Measurements from ENCODE around the gene PAK1IP1. TPM values are rescaled to one million over a fixed set of nuclear protein-coding genes. Genes with fewer than 3 reads are reported as not detected.

Gene PAK1IP1
- total and polyA plus RNA-seq, 4 donors = 6.1 to 16.9 (median 11.0) TPM

GRCh38 chr6:10678456-10678855 lies 16.3 kb upstream of the PAK1IP1 start:
- WGBS, 2 donors = 87 to 97% methylated on average over 4 of the region's 4 CpGs
- H3K27ac ChIP-seq (ENCODE audit: low read depth in 1 of 2, low read length in 1 of 2) = no peak overlapping the region
- no peak overlapping the region for H3K9ac ChIP-seq (ENCODE audit: insufficient read depth in 1 of 2, low read length in 2 of 2)
- H3K4me3 ChIP-seq = no peak overlapping the region
- no peak for TF ChIP-seq CTCF (IDR thresholded peaks at IDR 0.05; ENCODE audit: control extremely low read depth, extremely low read depth)
- no peaks in the 10 kb centered on the region for H3K4me1 ChIP-seq (ENCODE audit: control insufficient read depth in 5 of 5, insufficient read depth in 5 of 5, low read length in 5 of 5)
- H3K36me3 ChIP-seq (ENCODE audit: control insufficient read depth in 4 of 4, insufficient read depth in 4 of 4, low read length in 4 of 4) = no peaks in the 10 kb centered on the region
- ATAC-seq (ENCODE audit: insufficient read depth, low FRiP score) (no peak), DNase-seq (no peak)
- no peaks in the 10 kb centered on the region for H3K9me3 ChIP-seq (ENCODE audit: control insufficient read depth in 4 of 4, insufficient read depth in 3 of 4, low read length in 3 of 4)
- H3K27me3 ChIP-seq (ENCODE audit: control insufficient read depth in 3 of 3, insufficient read depth in 3 of 3, low read length in 2 of 3) = no peaks in the 10 kb centered on the region

GRCh38 chr6:10681795-10682194 lies 13.0 kb upstream of the PAK1IP1 start:
- ATAC-seq (ENCODE audit: insufficient read depth, low FRiP score) = no peak
- no peaks in the 10 kb centered on the region for H3K36me3 ChIP-seq (ENCODE audit: control insufficient read depth in 4 of 4, insufficient read depth in 4 of 4, low read length in 4 of 4)
- H3K4me3 ChIP-seq = no peak overlapping the region
- no peak for DNase-seq
- 66 to 75% methylated on average over 3 of the region's 3 CpGs for WGBS, 2 donors
- H3K27ac ChIP-seq (ENCODE audit: low read depth in 1 of 2, low read length in 1 of 2) = no peak overlapping the region
- no peak for TF ChIP-seq CTCF (IDR thresholded peaks at IDR 0.05; ENCODE audit: control extremely low read depth, extremely low read depth)
- H3K9me3 ChIP-seq (ENCODE audit: control insufficient read depth in 4 of 4, insufficient read depth in 3 of 4, low read length in 3 of 4) = no peaks in the 10 kb centered on the region
- no peaks in the 10 kb centered on the region for H3K4me1 ChIP-seq (ENCODE audit: control insufficient read depth in 5 of 5, insufficient read depth in 5 of 5, low read length in 5 of 5)
- no peaks in the 10 kb centered on the region for H3K27me3 ChIP-seq (ENCODE audit: control insufficient read depth in 3 of 3, insufficient read depth in 3 of 3, low read length in 2 of 3)
- H3K9ac ChIP-seq (ENCODE audit: insufficient read depth in 1 of 2, low read length in 2 of 2) = no peak overlapping the region

- Histone ChIP-seq H3K27me3 (ENCODE audit: control insufficient read depth in 3 of 3, insufficient read depth in 3 of 3, low read length in 2 of 3) (no peaks in the 10 kb centered on the region), H3K27ac (ENCODE audit: low read depth in 1 of 2, low read length in 1 of 2) (no peak overlapping the region), H3K36me3 (ENCODE audit: control insufficient read depth in 4 of 4, insufficient read depth in 4 of 4, low read length in 4 of 4) (no peaks in the 10 kb centered on the region), H3K4me3 (no peak overlapping the region), H3K9me3 (ENCODE audit: control insufficient read depth in 4 of 4, insufficient read depth in 3 of 4, low read length in 3 of 4) (no peaks in the 10 kb centered on the region), H3K9ac (ENCODE audit: insufficient read depth in 1 of 2, low read length in 2 of 2) (no peak overlapping the region), H3K4me1 (ENCODE audit: control insufficient read depth in 5 of 5, insufficient read depth in 5 of 5, low read length in 5 of 5) (no peaks in the 10 kb centered on the region)
- no peak for TF ChIP-seq CTCF (IDR thresholded peaks at IDR 0.05; ENCODE audit: control extremely low read depth, extremely low read depth)
- DNase-seq (no peak), ATAC-seq (ENCODE audit: insufficient read depth, low FRiP score) (no peak)
Observed at GRCh38 chr6:10682355-10682988, 12.3 kb upstream of the PAK1IP1 start.

GRCh38 chr6:10684618-10685017 lies 10.2 kb upstream of the PAK1IP1 start:
- H3K4me3 ChIP-seq = no peak overlapping the region
- no peak overlapping the region for H3K27ac ChIP-seq (ENCODE audit: low read depth in 1 of 2, low read length in 1 of 2)
- 70 to 77% methylated on average over 5 of the region's 5 CpGs for WGBS, 2 donors
- H3K36me3 ChIP-seq (ENCODE audit: control insufficient read depth in 4 of 4, insufficient read depth in 4 of 4, low read length in 4 of 4) = no peaks in the 10 kb centered on the region
- no peak for ATAC-seq (ENCODE audit: insufficient read depth, low FRiP score)
- H3K4me1 ChIP-seq (ENCODE audit: control insufficient read depth in 5 of 5, insufficient read depth in 5 of 5, low read length in 5 of 5) = peaks cover 0 to 4% (median 0%) of the 10 kb centered on the region in 5 donors
- DNase-seq = no peak
- no peak overlapping the region for H3K9ac ChIP-seq (ENCODE audit: insufficient read depth in 1 of 2, low read length in 2 of 2)
- H3K27me3 ChIP-seq (ENCODE audit: control insufficient read depth in 3 of 3, insufficient read depth in 3 of 3, low read length in 2 of 3) = no peaks in the 10 kb centered on the region
- TF ChIP-seq CTCF (IDR thresholded peaks at IDR 0.05; ENCODE audit: control extremely low read depth, extremely low read depth) = no peak
- no peaks in the 10 kb centered on the region for H3K9me3 ChIP-seq (ENCODE audit: control insufficient read depth in 4 of 4, insufficient read depth in 3 of 4, low read length in 3 of 4)

Data from lung (tissue), 12 donors.